Right lobe of liver (tissue), 4 donors: ENCODE results near the gene TRABD2B.

ENCODE experiments used
- CTCF ChIP-seq, 4 donors: fragments of 200-600 bp in 3 of 4; fragments of 450-650 bp in 1 of 4; IDR thresholded peaks; one replicate each; pipeline versions ENCODE4 v1.5.1 to v1.8.0; 2016 to 2022; ENCODE audit warnings: antibody characterized with exemption in 4 of 4, mild to moderate bottlenecking in 2 of 4
- POLR2A ChIP-seq: fragments of 450-650 bp; IDR thresholded peaks from one replicate; pipeline ENCODE4 v1.6.1; 2017; ENCODE audit warnings: antibody characterized with exemption, mild to moderate bottlenecking
- donor health status: DM: no; HTN: no; CAD: no.
- donor health status: DM: no; HTN: no; CAD: no.
- donor health status: DM: no; HTN: yes; CAD: no.

DNA sequence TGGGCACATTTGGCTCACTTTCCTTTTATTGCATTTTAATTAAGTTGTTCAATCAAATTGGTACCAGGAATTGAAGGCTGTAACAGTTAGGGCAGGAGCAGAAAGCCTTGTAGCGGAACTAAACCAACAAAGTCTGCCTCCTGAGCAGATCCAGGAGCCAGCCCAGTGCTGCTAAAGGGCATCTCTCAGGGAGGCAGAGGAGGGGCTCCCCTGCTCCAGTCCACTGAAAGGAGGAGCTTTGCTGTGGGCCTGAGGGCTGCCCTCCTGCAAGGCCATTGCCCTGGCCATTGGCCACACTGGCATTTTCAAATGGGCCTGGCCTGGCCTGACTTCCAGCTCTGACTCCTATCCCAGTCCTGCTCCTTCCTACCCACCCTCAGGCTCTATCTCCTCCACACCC, 3.7 kb upstream of the TRABD2B start:
- TF ChIP-seq CTCF (IDR thresholded peaks at IDR 0.05) (no peak), POLR2A (no peak)
